ENCODE data around the gene SNF8.

- TF ChIP-seq ZFP3 (CRISPR knock-in tag; IDR thresholded peaks at IDR 0.05) (no peak), ZC3H10 (CRISPR knock-in tag; IDR thresholded peaks at IDR 0.05) (no peak), GLIS3 (CRISPR knock-in tag; IDR thresholded peaks at IDR 0.05) (no peak), RARB (CRISPR knock-in tag; IDR thresholded peaks at IDR 0.05) (no peak), SNAI2 (CRISPR knock-in tag; IDR thresholded peaks at IDR 0.05) (no peak)
Observed at GRCh38 chr17:48929812-48930165, 14.9 kb downstream of the SNF8 start.

All from SK-N-SH treated with all-trans-retinoic acid at 6 μM for 48 hours (cell line).